GM13977 (cell line): ENCODE data around the gene VDAC1.

Experiments
- DNase-seq: peaks from one replicate; pipeline ENCODE4 v3.0.0; 2012; ENCODE audit warnings: low spot score
- CTCF ChIP-seq: IDR thresholded peaks from 2 replicates; pipeline ENCODE4 v1.5.1; 2012; ENCODE audit warnings: mild to moderate bottlenecking, control low read depth; ENCODE audit not compliant: insufficient read depth; ENCODE audit errors: extremely low read depth, missing control alignments
- in situ Hi-C: fragments of 300-500 bp; cut with MboI; formaldehyde crosslinking; loops from one replicate; pipeline ENCODE4 v1.12.0; 2022; ENCODE audit warnings: low sequenced_read_pairs, low pct_unique_long_range_greater_than_20kb, mixed read lengths, inconsistent platforms; ENCODE audit not compliant: unreplicated experiment

VDAC1 gene

GRCh38 chr5:133968204-133968980 lies 36.4 kb downstream of the VDAC1 start, which contains the start of gene C5orf15:
C5orf15 (minus strand) TSS chr5:133968625; CDS start chr5:133968584, 41 bp downstream.
- no peak for TF ChIP-seq CTCF
- peak; percentile 88 for DNase-seq
- in situ Hi-C loops = no loop called here

- in situ Hi-C loops = no loop called here
- no peak for TF ChIP-seq CTCF
- no peak for DNase-seq
These were observed 37.0 kb downstream of the VDAC1 start for GRCh38 chr5:133967698-133968203.

GRCh38 chr5:133967124-133967523 lies 37.7 kb downstream of the VDAC1 start:
- in situ Hi-C loops = no loop called here
- TF ChIP-seq CTCF = no peak
- no peak for DNase-seq

- TF ChIP-seq CTCF = no peak
- in situ Hi-C loops = no loop called here
- no peak for DNase-seq
These were observed 38.7 kb downstream of the VDAC1 start for GRCh38 chr5:133966090-133966489.

- DNase-seq = no peak
- no peak for TF ChIP-seq CTCF
- in situ Hi-C loops = no loop called here
These were observed 41.2 kb downstream of the VDAC1 start for GRCh38 chr5:133963493-133964128.

- DNase-seq = no peak
- no peak for TF ChIP-seq CTCF
- in situ Hi-C loops = no loop called here
These were observed 41.8 kb downstream of the VDAC1 start for GRCh38 chr5:133962801-133963476.
